Fibroblast of the aortic adventitia (primary cell): ENCODE results near the gene ZCWPW1. TPM values are rescaled to one million over a fixed set of nuclear protein-coding genes. Genes with fewer than 3 reads are reported as not detected.
"Not testable (repeated sequence)": the region's sequence is repeated elsewhere in the genome, so short reads cannot be mapped to it uniquely, and the experiment has no call there.

Experiments
- DNase-seq: peaks from one replicate; pipeline ENCODE4 v3.0.0-alpha.2; 2010; ENCODE audit warnings: low read depth
- H3K4me3 ChIP-seq: 2 replicates; pipeline ENCODE4 v1.5.1; 2011; ENCODE audit warnings: low read depth, mild to moderate bottlenecking, control low read depth, low read length, moderate library complexity
- total RNA-seq: library from RNA; depleted of rRNA; stranded (reverse); fragments of >200 nt; gene quantifications from 2 replicates; pipeline ENCODE4 v1.2.3, GENCODE V29; 2012; ENCODE audit warnings: low replicate concordance
- TF ChIP-seq, protein P1 (sequence below): IDR thresholded peaks from 2 replicates; pipeline ENCODE4 v1.5.1; 2011; ENCODE audit warnings: mild to moderate bottlenecking, low read length, control low read depth, inconsistent platforms; ENCODE audit not compliant: insufficient read depth

ZCWPW1 gene
- total RNA-seq, 1 donor: 2.4 TPM

DNA sequence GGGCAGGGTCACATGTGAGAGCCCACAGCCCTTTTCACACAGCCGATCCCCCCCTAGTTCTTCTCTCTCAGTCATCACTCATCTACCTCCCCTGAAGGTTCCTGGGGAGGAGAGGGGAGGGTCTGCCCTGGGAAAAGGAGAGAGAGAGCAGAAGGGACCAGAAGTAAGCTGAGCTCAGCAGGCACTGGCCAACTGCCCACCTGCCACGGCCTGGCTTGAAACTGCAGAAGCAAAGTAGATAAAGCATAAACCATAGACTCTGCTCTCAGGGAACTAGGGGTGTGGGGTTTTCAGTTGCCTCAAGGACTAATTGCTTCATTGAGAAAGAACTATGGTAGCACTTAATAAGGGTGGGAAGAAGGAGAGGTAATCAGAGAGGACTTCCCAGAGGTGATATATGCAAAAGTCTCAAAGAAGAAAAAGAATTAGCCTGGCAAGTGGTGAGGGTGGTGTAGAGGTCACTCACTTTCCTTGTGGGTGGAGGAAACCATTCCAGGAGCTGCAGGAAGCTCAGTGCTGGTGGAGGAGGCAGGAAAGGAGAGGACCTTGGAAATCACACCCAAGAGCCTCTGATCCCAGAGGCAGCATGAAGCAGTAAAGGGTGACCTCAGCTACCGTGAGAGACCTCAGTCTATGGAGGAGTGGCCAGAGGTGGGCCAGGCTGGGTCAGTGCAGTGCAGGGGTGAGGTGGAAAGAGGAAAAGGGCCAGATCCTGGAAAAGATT lies 38.1 kb downstream of the ZCWPW1 start:
- TF ChIP-seq, protein P1, sequence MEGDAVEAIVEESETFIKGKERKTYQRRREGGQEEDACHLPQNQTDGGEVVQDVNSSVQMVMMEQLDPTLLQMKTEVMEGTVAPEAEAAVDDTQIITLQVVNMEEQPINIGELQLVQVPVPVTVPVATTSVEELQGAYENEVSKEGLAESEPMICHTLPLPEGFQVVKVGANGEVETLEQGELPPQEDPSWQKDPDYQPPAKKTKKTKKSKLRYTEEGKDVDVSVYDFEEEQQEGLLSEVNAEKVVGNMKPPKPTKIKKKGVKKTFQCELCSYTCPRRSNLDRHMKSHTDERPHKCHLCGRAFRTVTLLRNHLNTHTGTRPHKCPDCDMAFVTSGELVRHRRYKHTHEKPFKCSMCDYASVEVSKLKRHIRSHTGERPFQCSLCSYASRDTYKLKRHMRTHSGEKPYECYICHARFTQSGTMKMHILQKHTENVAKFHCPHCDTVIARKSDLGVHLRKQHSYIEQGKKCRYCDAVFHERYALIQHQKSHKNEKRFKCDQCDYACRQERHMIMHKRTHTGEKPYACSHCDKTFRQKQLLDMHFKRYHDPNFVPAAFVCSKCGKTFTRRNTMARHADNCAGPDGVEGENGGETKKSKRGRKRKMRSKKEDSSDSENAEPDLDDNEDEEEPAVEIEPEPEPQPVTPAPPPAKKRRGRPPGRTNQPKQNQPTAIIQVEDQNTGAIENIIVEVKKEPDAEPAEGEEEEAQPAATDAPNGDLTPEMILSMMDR: no peak
- H3K4me3 ChIP-seq: no peak overlapping the region
- no peak for DNase-seq

GRCh38 chr7:100389437-100390088 lies 38.9 kb downstream of the ZCWPW1 start:
- no peak for DNase-seq
- H3K4me3 ChIP-seq: no peak overlapping the region
- TF ChIP-seq, protein P1: no peak

GRCh38 chr7:100387695-100388094 lies 40.8 kb downstream of the ZCWPW1 start:
- DNase-seq: no peak
- H3K4me3 ChIP-seq: no peak overlapping the region
- TF ChIP-seq, protein P1: no peak

DNA sequence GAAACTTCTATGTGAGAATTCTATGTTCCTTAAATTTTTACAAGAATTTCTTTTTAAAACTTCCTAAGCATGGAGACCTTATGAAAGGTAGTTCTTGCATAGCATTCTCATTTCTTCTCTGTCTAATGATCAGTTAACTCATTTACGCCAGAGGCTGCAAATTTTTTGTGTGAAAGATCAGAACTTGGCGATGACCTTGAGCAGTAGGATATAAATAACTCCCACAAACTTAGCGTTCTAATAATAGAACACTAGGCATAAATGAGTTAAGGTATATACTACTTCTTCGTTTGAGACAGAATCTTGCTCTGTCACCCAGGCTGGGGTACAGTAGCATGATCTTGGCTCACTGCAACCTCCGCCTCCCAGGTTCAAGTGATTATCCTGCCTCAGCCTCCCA lies 41.6 kb downstream of the ZCWPW1 start:
- DNase-seq: no peak
- TF ChIP-seq, protein P1: no peak
- H3K4me3 ChIP-seq: no peak overlapping the region

DNA sequence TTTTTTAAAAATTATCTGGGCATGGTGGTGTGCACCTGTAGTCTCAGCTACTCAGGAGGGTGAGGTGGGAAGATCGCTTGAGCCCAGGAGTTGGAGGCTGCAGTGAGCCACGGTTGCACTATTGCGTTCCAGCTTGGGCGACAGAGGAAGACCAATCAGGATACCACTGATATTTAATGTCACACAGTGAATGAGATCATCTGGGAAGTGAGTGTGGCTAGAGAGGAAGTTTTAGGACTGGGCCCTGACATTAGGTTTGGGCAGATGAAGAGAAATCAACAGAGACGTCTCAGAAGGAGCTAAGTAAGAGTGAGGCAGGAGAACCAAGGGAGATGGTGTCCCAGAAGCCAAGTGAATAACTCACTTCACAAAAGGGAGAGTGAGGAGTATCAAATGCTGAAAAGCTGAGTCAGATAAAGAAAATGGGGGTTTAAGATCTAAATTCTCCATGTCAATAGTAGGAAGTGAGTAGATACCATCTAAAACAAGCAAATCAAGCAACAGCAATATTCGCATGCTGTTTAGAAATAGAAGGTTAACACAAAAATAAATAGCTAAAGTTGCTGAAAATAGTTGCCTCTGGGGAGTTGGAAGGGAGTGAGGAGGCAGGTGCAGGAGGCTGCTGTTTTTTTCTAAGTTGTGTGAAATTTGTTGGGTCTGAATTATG lies 43.7 kb downstream of the ZCWPW1 start:
- no peak for DNase-seq
- no peak overlapping the region for H3K4me3 ChIP-seq
- TF ChIP-seq, protein P1: no peak

GRCh38 chr7:100382234-100382853 lies 46.2 kb downstream of the ZCWPW1 start:
- H3K4me3 ChIP-seq, DNase-seq: not testable (repeated sequence)

DNA sequence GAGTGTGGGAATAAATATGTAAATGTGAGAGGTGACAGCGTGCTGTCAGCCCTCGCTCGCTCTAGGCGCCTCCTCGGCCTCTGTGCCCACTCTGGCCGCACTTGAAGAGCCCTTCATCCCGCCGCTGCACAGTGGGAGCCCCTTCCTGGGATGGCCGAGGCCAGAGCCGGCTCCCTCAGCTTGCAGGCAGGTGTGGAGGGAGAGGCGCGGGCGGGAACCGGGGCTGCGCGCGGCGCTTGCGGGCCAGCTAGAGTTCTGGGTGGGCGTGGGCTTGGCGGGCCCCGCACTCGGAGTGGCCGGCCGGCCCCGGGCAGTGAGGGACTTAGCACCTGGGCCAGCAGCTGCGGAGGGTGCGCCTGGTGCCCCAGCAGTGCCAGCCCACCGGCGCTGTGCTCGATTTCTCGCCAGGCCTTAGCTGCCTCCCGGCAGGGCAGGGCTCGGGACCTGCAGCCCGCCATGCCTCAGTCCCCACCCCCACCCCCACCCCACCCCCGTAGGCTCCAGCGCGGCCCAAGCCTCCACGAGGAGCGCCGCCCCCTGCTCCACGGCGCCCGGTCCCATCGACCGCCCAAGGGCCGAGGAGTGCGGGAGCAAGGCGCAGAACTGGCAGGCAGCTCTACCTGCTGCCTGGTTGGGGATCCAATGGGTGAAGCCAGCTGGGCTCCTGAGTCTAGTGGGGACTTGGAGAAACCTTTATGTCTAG lies 46.8 kb downstream of the ZCWPW1 start:
- not testable (repeated sequence) for H3K4me3 ChIP-seq, DNase-seq
